ENCODE results near the gene EIF2S1. TPM values are rescaled to one million over a fixed set of nuclear protein-coding genes. Genes with fewer than 3 reads are reported as not detected.
A peak's percentile ranks its signal among the peaks of the same experiment; 100 is the strongest.
"Not testable (repeated sequence)": the region's sequence is repeated elsewhere in the genome, so short reads cannot be mapped to it uniquely, and the experiment has no call there.

EIF2S1 gene
- total RNA-seq (ENCODE audit: low replicate concordance): 88.1 and 99.1 TPM in 2 replicates
- long read RNA-seq, full-length matches to known transcripts: 332 of 343 reads
- long read RNA-seq, partial matches to known transcripts: 1 of 343 reads
- long read RNA-seq, other reads (novel, unspliced or antisense): 10 of 343 reads

- Mint-ChIP-seq H3K4me3 (peak within 1 kb of the TSS; percentile 99), H3K4me1 (ENCODE audit: unreplicated experiment) (peaks cover 35% of the 10 kb centered on the region), H3K36me3 (peaks cover 4% of the 10 kb centered on the region), H3K27me3 (no peaks in the 10 kb centered on the region), H3K9me3 (no peaks in the 10 kb centered on the region), H3K27ac (peak within 1 kb of the TSS; percentile 98)
- TF ChIP-seq CTCF (conservative IDR thresholded peaks at IDR 0.05): peak; percentile 100
- peak; percentile 100 for DNase-seq (ENCODE audit: extremely low spot score, unreplicated experiment)
These were observed at the start of gene EIF2S1, which contains the start of gene ATP6V1D for GRCh38 chr14:67359775-67360469. TSS of gene EIF2S1 (plus strand) at chr14:67360328. CDS start at chr14:67364768, 4,440 bp downstream. TSS of gene ATP6V1D (minus strand) at chr14:67359804. CDS start at chr14:67359698, 106 bp downstream.

DNA sequence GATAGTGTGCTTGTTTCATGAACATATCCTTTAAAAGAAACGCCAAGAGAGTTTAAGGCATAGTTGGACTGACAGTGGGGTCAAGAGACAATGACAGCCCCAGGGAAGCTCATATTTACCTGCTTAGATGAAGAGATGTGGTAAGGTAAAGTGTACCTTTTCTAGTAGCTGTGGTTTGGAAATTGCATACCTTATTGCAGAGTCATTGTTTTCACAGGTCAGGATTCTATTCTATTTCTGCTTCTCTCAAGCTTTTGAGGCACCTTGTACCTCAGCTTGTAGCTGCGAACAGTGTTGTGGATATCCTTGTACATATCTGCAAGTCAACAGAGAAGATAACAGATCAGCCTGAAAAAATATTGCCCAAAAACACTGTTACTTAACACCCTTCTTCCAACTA lies 48.3 kb upstream of the EIF2S1 start:
- Mint-ChIP-seq H3K4me3 (no peak overlapping the region), H3K36me3 (peaks cover 4% of the 10 kb centered on the region), H3K9me3 (no peaks in the 10 kb centered on the region), H3K27me3 (no peaks in the 10 kb centered on the region), H3K27ac (no peak overlapping the region), H3K4me1 (ENCODE audit: unreplicated experiment) (no peaks in the 10 kb centered on the region)
- no peak for TF ChIP-seq CTCF (conservative IDR thresholded peaks at IDR 0.05)
- DNase-seq (ENCODE audit: extremely low spot score, unreplicated experiment): no peak

- DNase-seq (ENCODE audit: extremely low spot score, unreplicated experiment): no peak
- no peaks in the 10 kb centered on the region for H3K36me3 Mint-ChIP-seq
- no peak overlapping the region for H3K27ac Mint-ChIP-seq
- no peak for TF ChIP-seq CTCF (conservative IDR thresholded peaks at IDR 0.05)
- no peaks in the 10 kb centered on the region for H3K27me3 Mint-ChIP-seq
- H3K4me1 Mint-ChIP-seq (ENCODE audit: unreplicated experiment): no peaks in the 10 kb centered on the region
- H3K9me3 Mint-ChIP-seq: no peaks in the 10 kb centered on the region
- H3K4me3 Mint-ChIP-seq: no peak overlapping the region
These were observed 47.0 kb upstream of the EIF2S1 start for GRCh38 chr14:67313153-67313552.

- no peak for DNase-seq (ENCODE audit: extremely low spot score, unreplicated experiment)
- no peak overlapping the region for H3K4me3 Mint-ChIP-seq
- no peaks in the 10 kb centered on the region for H3K9me3 Mint-ChIP-seq
- no peaks in the 10 kb centered on the region for H3K4me1 Mint-ChIP-seq (ENCODE audit: unreplicated experiment)
- no peak for TF ChIP-seq CTCF (conservative IDR thresholded peaks at IDR 0.05)
- H3K36me3 Mint-ChIP-seq: peaks cover 3% of the 10 kb centered on the region
- H3K27me3 Mint-ChIP-seq: no peaks in the 10 kb centered on the region
- no peak overlapping the region for H3K27ac Mint-ChIP-seq
These were observed 42.3 kb upstream of the EIF2S1 start for GRCh38 chr14:67317822-67318221.

GRCh38 chr14:67319142-67319541 lies 41.0 kb upstream of the EIF2S1 start:
- no peak for DNase-seq (ENCODE audit: extremely low spot score, unreplicated experiment)
- no peaks in the 10 kb centered on the region for H3K27me3 Mint-ChIP-seq
- no peak overlapping the region for H3K4me3 Mint-ChIP-seq

GRCh38 chr14:67329666-67330065 lies 30.5 kb upstream of the EIF2S1 start:
- not testable (repeated sequence) for H3K27me3 Mint-ChIP-seq; DNase-seq (ENCODE audit: extremely low spot score, unreplicated experiment); H3K4me1 Mint-ChIP-seq (ENCODE audit: unreplicated experiment); H3K9me3 Mint-ChIP-seq; H3K4me3 Mint-ChIP-seq; H3K27ac Mint-ChIP-seq
- peaks cover 37% of the 10 kb centered on the region for H3K36me3 Mint-ChIP-seq

More at GRCh38 chr14:67319142-67319541, 41.0 kb upstream of the EIF2S1 start:
- H3K4me1 Mint-ChIP-seq (ENCODE audit: unreplicated experiment): no peaks in the 10 kb centered on the region
- H3K27ac Mint-ChIP-seq: no peak overlapping the region
- no peak for TF ChIP-seq CTCF (conservative IDR thresholded peaks at IDR 0.05)
- H3K9me3 Mint-ChIP-seq: no peaks in the 10 kb centered on the region
- H3K36me3 Mint-ChIP-seq: peaks cover 4% of the 10 kb centered on the region

Measured in type B pancreatic cell (in vitro differentiated cells).